HepG2 (cell line): Measurements from ENCODE around the gene TTC39C. TPM values are rescaled to one million over a fixed set of nuclear protein-coding genes. Genes with fewer than 3 reads are reported as not detected.

ENCODE experiments used
- ATAC-seq: fragments of 200-7000 bp; cut with Tn5 transposase; 3 replicates; pipeline ENCODE4 v1.9.1; 2020; ENCODE audit warnings: mild to moderate bottlenecking, moderate library complexity
- BruUV-seq: library from RNA; stranded (reverse); fragments of 400-500 nt; replicated peaks from 2 replicates; lab custom pipeline; 2021; lab: Mats Ljungman, UMichigan
- CTCF ChIA-PET: fragments of 300-600 bp; formaldehyde crosslinking; extraction: SDS; loops from one replicate; lab custom pipeline; 2021; ENCODE audit warnings: low total read pairs, inconsistent platforms, low intra/inter-chr PET ratio; lab: Yijun Ruan, JAX
- POLR2A ChIA-PET: fragments of 350-600 bp; sonication (Branson Sonifier 250); formaldehyde crosslinking; loops from one replicate; lab custom pipeline; 2020; ENCODE audit warnings: antibody characterized with exemption, inconsistent platforms; lab: Yijun Ruan, JAX
- DNase-seq: peaks from one replicate; pipeline ENCODE4 v3.0.0-alpha.2; 2015; ENCODE audit warnings: low spot score
- FAIRE-seq: peaks from 3 replicates; lab custom pipeline; 2011; peaks lifted over from hg19 to GRCh38; lab: Jason Lieb, UNC
- H2AFZ ChIP-seq: one replicate; pipeline ENCODE4 v1.6.1; 2011; ENCODE audit warnings: low read length, inconsistent platforms
- H3K27ac ChIP-seq: fragments of 300-600 bp; 3 replicates; pipeline ENCODE4 v1.8.0; 2011; ENCODE audit warnings: mixed run types, mild to moderate bottlenecking, mixed read lengths, low read length, inconsistent platforms; ENCODE audit not compliant: insufficient read depth; ENCODE audit errors: extremely low read length
- H3K27me3 ChIP-seq, 2 experiments: fragments of 200-600 bp in 1 of 2; 2 replicates in 1 of 2; 3 replicates in 1 of 2; pipeline versions ENCODE4 v1.6.0 to v1.8.0; 2011; ENCODE audit warnings: low read length in 2 of 2, mild to moderate bottlenecking in 2 of 2, moderate library complexity in 2 of 2, inconsistent platforms in 1 of 2; ENCODE audit not compliant: insufficient read depth in 2 of 2, control insufficient read depth in 1 of 2
- H3K36me3 ChIP-seq, 2 experiments: fragments of 200-600 bp in 1 of 2; replicated peaks in 1 of 2; 2 replicates in 1 of 2; 3 replicates in 1 of 2; pipeline versions ENCODE4 v1.5.1 to v1.8.0; 2011; ENCODE audit warnings: low read length in 2 of 2, inconsistent platforms in 1 of 2; ENCODE audit not compliant: insufficient read depth in 2 of 2, control insufficient read depth in 1 of 2
- H3K4me1 ChIP-seq: 2 replicates; pipeline ENCODE4 v1.5.1; 2012; ENCODE audit warnings: low read length, inconsistent platforms; ENCODE audit not compliant: insufficient read depth
- H3K4me2 ChIP-seq: 2 replicates; pipeline ENCODE4 v1.6.0; 2011; ENCODE audit warnings: low read depth, low read length, inconsistent platforms
- H3K4me3 ChIP-seq, 3 experiments: fragments of 200-600 bp in 1 of 3; sonication (generic), shearing (Covaris generic) in 1 of 3; replicated peaks in 1 of 3; 2 replicates each; pipeline ENCODE4 v1.5.1; 2011 to 2016; ENCODE audit warnings: low read length in 3 of 3, inconsistent platforms in 2 of 3, low read depth in 2 of 3, mild to moderate bottlenecking in 2 of 3, control low read depth in 1 of 3, mixed read lengths in 1 of 3; ENCODE audit not compliant: insufficient read depth in 1 of 3
- H3K79me2 ChIP-seq: one replicate; pipeline ENCODE4 v1.6.1; 2011; ENCODE audit warnings: low read length, inconsistent platforms; ENCODE audit not compliant: insufficient read depth
- H3K9ac ChIP-seq: 2 replicates; pipeline ENCODE4 v1.6.0; 2011; ENCODE audit warnings: mild to moderate bottlenecking, low read depth, low read length, inconsistent platforms; ENCODE audit not compliant: insufficient read depth
- H3K9me3 ChIP-seq: 2 replicates; pipeline ENCODE4 v1.5.1; 2012; ENCODE audit warnings: mild to moderate bottlenecking, low read length
- H4K20me1 ChIP-seq: 2 replicates; pipeline ENCODE4 v1.6.0; 2011; ENCODE audit warnings: inconsistent platforms, mild to moderate bottlenecking, low read length, moderate library complexity; ENCODE audit not compliant: insufficient read depth
- HNRNPL ChIP-seq: fragments of 200-400 bp; formaldehyde crosslinking; IDR thresholded peaks from 2 replicates; pipeline ENCODE4 v1.6.1; 2017; ENCODE audit warnings: mild to moderate bottlenecking, low read depth, low read length
- KMT2A ChIP-seq: sonication (generic); formaldehyde crosslinking; IDR thresholded peaks from 2 replicates; pipeline ENCODE4 v1.4.0; 2020; ENCODE audit warnings: missing genetic modification reagents
- RARA ChIP-seq: IDR thresholded peaks from 2 replicates; pipeline ENCODE4 v1.6.1; 2016; ENCODE audit warnings: missing genetic modification reagents, missing compliant biosample characterization
- RNF2 ChIP-seq: fragments of 450-650 bp; conservative IDR thresholded peaks from 2 replicates; pipeline ENCODE4 v1.6.1; 2016; ENCODE audit warnings: low read depth
- SIN3A ChIP-seq: IDR thresholded peaks from 2 replicates; pipeline ENCODE4 v1.6.1; 2011; ENCODE audit warnings: low read depth, mild to moderate bottlenecking, control low read depth, low read length, borderline replicate concordance
- SMYD3 ChIP-seq: sonication (generic); formaldehyde crosslinking; IDR thresholded peaks from 2 replicates; pipeline ENCODE4 v1.8.1; 2023; ENCODE audit warnings: mild to moderate bottlenecking, missing genetic modification reagents
- SOX6 ChIP-seq, 2 experiments: fragments of 450-650 bp in 1 of 2; sonication (generic) in 1 of 2; formaldehyde crosslinking in 1 of 2; IDR thresholded peaks; 2 replicates each; pipeline versions ENCODE4 v1.4.0 to v1.6.1; 2017 to 2020; ENCODE audit warnings: antibody characterized with exemption in 1 of 2, mild to moderate bottlenecking in 1 of 2, missing genetic modification reagents in 1 of 2
- ZBTB7B ChIP-seq: sonication (generic); formaldehyde crosslinking; IDR thresholded peaks from 2 replicates; pipeline ENCODE4 v1.4.0; 2020; ENCODE audit warnings: missing genetic modification reagents
- ZNF343 ChIP-seq: sonication (generic); formaldehyde crosslinking; IDR thresholded peaks from 2 replicates; pipeline ENCODE4 v1.4.0; 2020; ENCODE audit warnings: mild to moderate bottlenecking, missing genetic modification reagents
- WGBS: methylation state at CpG from one replicate; pipeline ENCODE4 v1.1.6; 2017; ENCODE audit warnings: low lambda C conversion rate; 5-methylcytosine and 5-hydroxymethylcytosine counted together
- in situ Hi-C: cut with HindIII; loops from 2 replicates; pipeline ENCODE4 v1.10.0; 2017; ENCODE audit warnings: low pct_unique_long_range_greater_than_20kb; ENCODE audit not compliant: extremely low pct_ligation_motif_present
- intact Hi-C: fragments of 100-400 bp; cut with micrococcal nuclease; formaldehyde crosslinking; loops from one replicate; pipeline ENCODE4 v1.10.0; 2022; ENCODE audit not compliant: unreplicated experiment
- polyA plus RNA-seq, 8 experiments: library from polyadenylated mRNA; depleted of rRNA in 3 of 8; stranded (reverse) in 7 of 8; unstranded in 1 of 8; fragments of >200 nt; fragmentation: Illumina TruSeq in 4 of 8; extraction: Trizol in 4 of 8; gene quantifications; 2 replicates each; pipeline versions ENCODE4 v1.2.1 to v1.2.3, GENCODE V29; 2011 to 2016; ENCODE audit warnings: low read depth in 4 of 8, missing spikeins in 1 of 8, mixed read lengths in 1 of 8; ENCODE audit not compliant: insufficient read depth in 1 of 8
- total RNA-seq, 5 experiments: library from RNA; depleted of rRNA; stranded (reverse); fragments of >200 nt; fragmentation: Illumina TruSeq; extraction: Trizol; gene quantifications; 2 replicates each; pipeline ENCODE4 v1.2.3, GENCODE V29; 2016; ENCODE audit warnings: low read depth in 1 of 5
- TF ChIP-seq, protein P1 (sequence below): sonication (generic); formaldehyde crosslinking; IDR thresholded peaks from 2 replicates; pipeline ENCODE4 v1.8.0; 2022; ENCODE audit warnings: mild to moderate bottlenecking, missing genetic modification reagents, moderate library complexity
- TF ChIP-seq, protein P2 (sequence below): sonication (generic); formaldehyde crosslinking; IDR thresholded peaks from 2 replicates; pipeline ENCODE4 v1.4.0; 2020; ENCODE audit warnings: missing genetic modification reagents

TTC39C gene
- total and polyA plus RNA-seq, 2 of the 13 experiments (the other 11 are each of a cell fraction or from before 2014, with no cell fraction given) = 19.1 to 25.9 TPM

DNA sequence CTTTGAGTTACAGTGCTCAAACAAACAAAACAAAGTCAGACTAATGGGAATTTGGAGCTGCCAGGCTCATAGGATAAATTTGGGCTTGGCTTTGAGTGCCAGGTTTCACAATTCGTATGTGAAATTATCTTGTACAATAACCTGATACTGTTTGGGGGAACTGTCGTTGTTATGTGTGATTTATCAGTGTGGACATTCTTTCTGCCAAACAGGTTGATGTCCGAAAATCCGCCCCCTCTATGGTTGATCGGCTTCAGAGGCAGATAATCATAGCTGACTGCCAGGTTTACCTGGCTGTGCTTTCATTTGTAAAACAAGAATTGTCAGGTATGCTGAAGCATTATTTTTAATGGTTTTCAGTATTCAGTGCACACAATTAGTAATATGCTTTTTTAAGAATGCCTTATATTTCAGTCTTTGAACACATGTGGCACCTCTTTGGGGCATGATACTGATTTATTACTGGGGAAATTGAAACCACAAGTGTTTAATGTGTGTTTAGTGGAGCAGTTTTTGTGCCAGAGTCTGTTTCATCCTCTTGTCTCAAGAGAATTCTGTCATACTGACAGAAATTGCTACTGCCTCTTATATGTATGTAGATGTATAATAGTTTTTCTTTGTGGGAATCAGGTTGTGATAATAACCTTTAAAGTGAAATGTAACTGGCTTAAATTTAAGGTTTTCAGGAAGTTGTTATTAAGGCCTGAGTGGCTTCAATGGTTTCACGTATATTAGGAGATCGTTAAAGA lies 54.6 kb downstream of the TTC39C start:
- no peak overlapping the region for H3K4me3 ChIP-seq
- H3K79me2 ChIP-seq = no peaks in the 10 kb centered on the region
- no peak overlapping the region for H3K9ac ChIP-seq
- no peak overlapping the region for H3K4me2 ChIP-seq
- no peak for TF ChIP-seq KMT2A (CRISPR knock-in tag)
- no peak for TF ChIP-seq RARA
- no peak for TF ChIP-seq SIN3A
- no peak for TF ChIP-seq RNF2
- TF ChIP-seq SMYD3 (CRISPR knock-in tag) = no peak
- no peak for TF ChIP-seq HNRNPL
- TF ChIP-seq, protein P1, sequence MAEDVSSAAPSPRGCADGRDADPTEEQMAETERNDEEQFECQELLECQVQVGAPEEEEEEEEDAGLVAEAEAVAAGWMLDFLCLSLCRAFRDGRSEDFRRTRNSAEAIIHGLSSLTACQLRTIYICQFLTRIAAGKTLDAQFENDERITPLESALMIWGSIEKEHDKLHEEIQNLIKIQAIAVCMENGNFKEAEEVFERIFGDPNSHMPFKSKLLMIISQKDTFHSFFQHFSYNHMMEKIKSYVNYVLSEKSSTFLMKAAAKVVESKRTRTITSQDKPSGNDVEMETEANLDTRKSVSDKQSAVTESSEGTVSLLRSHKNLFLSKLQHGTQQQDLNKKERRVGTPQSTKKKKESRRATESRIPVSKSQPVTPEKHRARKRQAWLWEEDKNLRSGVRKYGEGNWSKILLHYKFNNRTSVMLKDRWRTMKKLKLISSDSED (CRISPR knock-in tag) = no peak
- no peak for TF ChIP-seq SOX6 (IDR thresholded peaks at IDR 0.05)
- TF ChIP-seq SOX6 (CRISPR knock-in tag; IDR thresholded peaks at IDR 0.05) = no peak
- TF ChIP-seq, protein P2, sequence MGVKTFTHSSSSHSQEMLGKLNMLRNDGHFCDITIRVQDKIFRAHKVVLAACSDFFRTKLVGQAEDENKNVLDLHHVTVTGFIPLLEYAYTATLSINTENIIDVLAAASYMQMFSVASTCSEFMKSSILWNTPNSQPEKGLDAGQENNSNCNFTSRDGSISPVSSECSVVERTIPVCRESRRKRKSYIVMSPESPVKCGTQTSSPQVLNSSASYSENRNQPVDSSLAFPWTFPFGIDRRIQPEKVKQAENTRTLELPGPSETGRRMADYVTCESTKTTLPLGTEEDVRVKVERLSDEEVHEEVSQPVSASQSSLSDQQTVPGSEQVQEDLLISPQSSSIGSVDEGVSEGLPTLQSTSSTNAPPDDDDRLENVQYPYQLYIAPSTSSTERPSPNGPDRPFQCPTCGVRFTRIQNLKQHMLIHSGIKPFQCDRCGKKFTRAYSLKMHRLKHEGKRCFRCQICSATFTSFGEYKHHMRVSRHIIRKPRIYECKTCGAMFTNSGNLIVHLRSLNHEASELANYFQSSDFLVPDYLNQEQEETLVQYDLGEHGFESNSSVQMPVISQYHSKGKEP (CRISPR knock-in tag) = no peak
- TF ChIP-seq ZNF343 = no peak
- TF ChIP-seq ZBTB7B (CRISPR knock-in tag) = no peak
- in situ Hi-C loops = no loop called here
- 96% methylated on average over 7 of the region's 7 CpGs for WGBS
- POLR2A ChIA-PET = no interaction called here
- FAIRE-seq (no peak), DNase-seq (no peak), ATAC-seq (no peak)
- H3K27ac ChIP-seq = no peak overlapping the region
- H3K9me3 ChIP-seq = no peaks in the 10 kb centered on the region
- peaks cover 36% of the 10 kb centered on the region for H3K4me1 ChIP-seq
- peaks cover 0 to 1% of the 10 kb centered on the region in 2 experiments; a peak in 1 of 5 replicates for H3K36me3 ChIP-seq
- 0 out of 5 replicates have a peak, but pooled peaks cover 0 to 1% of the 10 kb centered on the region in 2 experiments for H3K27me3 ChIP-seq
- intact Hi-C loops = no loop called here
- H4K20me1 ChIP-seq = no peaks in the 10 kb centered on the region
- BruUV-seq = no TSS peak
- CTCF ChIA-PET = no interaction called here
- no peak overlapping the region for H2AFZ ChIP-seq
